ENCODE data around the gene DGKH.

The DGKH gene

GRCh38 chr13:42056583-42056982, 8.1 kb downstream of the DGKH start:
- DNase-seq (ENCODE audit: low read depth) = no peak
- no peak for TF ChIP-seq CTCF (IDR thresholded peaks at IDR 0.05; ENCODE audit: insufficient read depth, low read depth, low read length, missing control alignments)
- H3K4me3 ChIP-seq (ENCODE audit: low read depth, low read length) = no peak overlapping the region

- H3K4me3 ChIP-seq (ENCODE audit: low read depth, low read length) = no peak overlapping the region
- no peak for DNase-seq (ENCODE audit: low read depth)
- no peak for TF ChIP-seq CTCF (IDR thresholded peaks at IDR 0.05; ENCODE audit: insufficient read depth, low read depth, low read length, missing control alignments)
Measured at GRCh38 chr13:42057918-42058530, 9.6 kb downstream of the DGKH start.

GRCh38 chr13:42061943-42062342, 13.5 kb downstream of the DGKH start:
- H3K4me3 ChIP-seq (ENCODE audit: low read depth, low read length) = no peak overlapping the region
- no peak for DNase-seq (ENCODE audit: low read depth)
- no peak for TF ChIP-seq CTCF (IDR thresholded peaks at IDR 0.05; ENCODE audit: insufficient read depth, low read depth, low read length, missing control alignments)

GRCh38 chr13:42063105-42063504, 14.7 kb downstream of the DGKH start:
- H3K4me3 ChIP-seq (ENCODE audit: low read depth, low read length) = no peak overlapping the region
- no peak for TF ChIP-seq CTCF (IDR thresholded peaks at IDR 0.05; ENCODE audit: insufficient read depth, low read depth, low read length, missing control alignments)
- DNase-seq (ENCODE audit: low read depth) = no peak

GRCh38 chr13:42064259-42064658, 15.8 kb downstream of the DGKH start:
- no peak overlapping the region for H3K4me3 ChIP-seq (ENCODE audit: low read depth, low read length)
- no peak for TF ChIP-seq CTCF (IDR thresholded peaks at IDR 0.05; ENCODE audit: insufficient read depth, low read depth, low read length, missing control alignments)
- DNase-seq (ENCODE audit: low read depth) = no peak

- TF ChIP-seq CTCF (IDR thresholded peaks at IDR 0.05; ENCODE audit: insufficient read depth, low read depth, low read length, missing control alignments) = no peak
- no peak for DNase-seq (ENCODE audit: low read depth)
- H3K4me3 ChIP-seq (ENCODE audit: low read depth, low read length) = no peak overlapping the region
Measured at GRCh38 chr13:42064966-42065365, 16.5 kb downstream of the DGKH start.

GRCh38 chr13:42065414-42065813, 17.0 kb downstream of the DGKH start:
- no peak overlapping the region for H3K4me3 ChIP-seq (ENCODE audit: low read depth, low read length)

More at GRCh38 chr13:42065414-42065813, 17.0 kb downstream of the DGKH start:
- TF ChIP-seq CTCF (IDR thresholded peaks at IDR 0.05; ENCODE audit: insufficient read depth, low read depth, low read length, missing control alignments) = no peak
- DNase-seq (ENCODE audit: low read depth) = no peak

Data from GM12865 (cell line).